Fibroblast of skin of right quadriceps (primary cell): ENCODE data around the gene NCOA1.
"Not testable (repeated sequence)": the region's sequence is repeated elsewhere in the genome, so short reads cannot be mapped to it uniquely, and the experiment has no call there.

Experiments used
- DNase-seq: peaks from one replicate; pipeline ENCODE4 v3.0.0-alpha.2; 2013

NCOA1 gene

DNA sequence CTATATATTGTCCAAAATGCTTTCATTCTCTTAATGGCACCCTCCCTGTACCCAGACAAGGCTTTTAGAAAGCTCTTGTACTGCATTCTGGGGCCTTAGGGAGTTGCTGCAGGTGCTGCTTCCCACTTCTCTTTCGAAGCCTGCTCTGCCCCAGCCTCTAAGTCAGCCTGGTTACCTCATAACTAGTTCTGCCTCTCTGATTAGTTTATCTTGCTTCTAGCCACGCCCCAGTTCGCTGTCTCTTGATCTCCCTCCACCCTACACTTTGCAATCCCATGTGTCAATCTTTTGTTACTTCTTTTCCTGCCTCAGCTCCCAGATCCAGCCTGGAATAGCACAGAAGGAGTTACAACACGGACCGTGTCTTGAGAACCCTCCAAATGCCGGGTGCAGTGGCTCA, 13.8 kb upstream of the NCOA1 start:
- no peak for DNase-seq

DNA sequence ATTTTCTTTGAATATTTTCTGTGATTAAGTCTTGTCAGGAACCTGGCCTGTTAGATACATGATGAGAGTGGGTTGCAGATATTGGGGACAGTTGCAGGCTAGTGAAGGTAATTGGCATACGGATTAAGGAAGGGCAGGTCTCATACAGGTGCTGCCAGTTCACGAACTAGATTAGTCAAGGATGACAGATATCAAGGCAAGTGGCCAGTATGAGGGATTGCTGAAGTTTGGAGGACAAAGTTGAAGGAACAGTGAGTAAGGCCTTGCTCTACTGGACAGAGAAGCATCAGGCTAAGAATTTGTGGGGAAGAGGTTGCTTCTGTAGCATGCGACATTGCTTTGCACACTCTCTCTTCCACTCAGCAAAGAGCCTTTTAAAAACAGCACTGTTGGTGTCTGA, 12.8 kb upstream of the NCOA1 start:
- no peak for DNase-seq

GRCh38 chr2:24480245-24480644, 10.8 kb upstream of the NCOA1 start:
- DNase-seq, result no peak

GRCh38 chr2:24482251-24482971, 8.6 kb upstream of the NCOA1 start:
- DNase-seq, result no peak

GRCh38 chr2:24482972-24483300, 8.1 kb upstream of the NCOA1 start:
- DNase-seq, result no peak

GRCh38 chr2:24484677-24485076, 6.4 kb upstream of the NCOA1 start:
- not testable (repeated sequence) for DNase-seq

DNA sequence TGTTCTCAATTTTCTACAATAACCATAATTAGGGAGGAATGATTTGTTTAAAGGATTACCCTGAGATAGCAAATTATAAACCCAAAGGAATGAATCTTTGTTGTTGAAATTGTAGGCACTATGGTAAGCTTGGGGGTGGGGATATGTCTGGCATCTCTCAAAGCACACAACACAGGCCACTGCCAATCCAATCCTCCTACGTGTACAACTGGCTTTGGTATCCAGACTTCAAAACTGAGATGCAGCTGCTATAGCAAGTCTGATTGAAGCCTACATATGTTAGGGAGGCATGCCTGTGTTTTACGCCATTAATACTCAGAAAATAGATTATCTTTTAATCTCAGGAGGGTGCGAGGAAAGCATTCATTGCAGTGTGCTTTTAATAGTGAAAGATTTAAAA, 5.9 kb upstream of the NCOA1 start:
- DNase-seq, result no peak

- no peak for DNase-seq
Measured at GRCh38 chr2:24486636-24487205, 4.3 kb upstream of the NCOA1 start.

GRCh38 chr2:24489465-24490180, 1.4 kb upstream of the NCOA1 start:
- no peak for DNase-seq

- DNase-seq, result peak; percentile 38
Measured at GRCh38 chr2:24490181-24490689, 819 bp upstream of the NCOA1 start.

- peak; percentile 30 for DNase-seq
Measured at GRCh38 chr2:24491542-24492420, 727 bp downstream of the NCOA1 start.

DNA sequence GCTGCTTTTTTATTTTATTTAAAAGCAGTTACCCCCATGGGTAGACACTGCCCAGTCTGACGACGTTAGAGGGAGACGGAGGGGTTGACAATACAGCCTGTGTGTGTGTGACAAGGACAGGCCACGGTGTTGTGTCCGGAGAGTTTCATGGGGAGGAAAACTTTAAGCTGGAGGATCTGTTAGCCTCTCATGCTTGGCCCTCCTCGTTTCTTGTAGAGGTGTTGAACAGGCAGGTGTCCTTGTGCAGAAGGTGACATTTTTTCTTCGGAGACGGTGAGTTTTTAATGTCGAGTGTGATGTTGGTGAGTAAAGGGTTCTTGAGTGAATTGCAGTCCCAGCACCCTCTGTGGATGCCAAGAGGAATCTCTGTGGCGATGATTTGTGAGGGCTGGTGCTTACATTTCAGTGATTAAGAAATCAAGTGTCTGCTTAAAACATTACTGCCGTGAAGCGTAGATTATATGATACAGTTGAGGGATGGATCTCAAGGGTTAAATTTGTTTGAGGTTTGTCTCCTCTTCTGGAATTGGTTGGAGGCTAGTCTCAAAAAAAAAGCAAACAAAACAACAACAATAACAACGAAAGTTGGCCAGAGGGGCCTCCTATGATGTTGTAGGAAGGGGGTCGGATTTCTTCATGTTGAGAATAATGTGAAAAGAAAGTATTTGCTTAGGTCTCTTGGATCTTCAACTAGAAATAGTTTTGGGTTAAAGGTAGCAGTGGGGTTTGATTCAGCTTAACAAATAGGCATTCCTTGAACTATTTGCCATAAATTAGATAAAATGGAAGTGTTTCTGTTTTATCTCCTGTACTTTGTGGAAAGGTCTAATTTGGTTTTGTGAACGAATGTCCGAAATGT, 1.6 kb downstream of the NCOA1 start:
- peak; percentile 21 for DNase-seq

DNA sequence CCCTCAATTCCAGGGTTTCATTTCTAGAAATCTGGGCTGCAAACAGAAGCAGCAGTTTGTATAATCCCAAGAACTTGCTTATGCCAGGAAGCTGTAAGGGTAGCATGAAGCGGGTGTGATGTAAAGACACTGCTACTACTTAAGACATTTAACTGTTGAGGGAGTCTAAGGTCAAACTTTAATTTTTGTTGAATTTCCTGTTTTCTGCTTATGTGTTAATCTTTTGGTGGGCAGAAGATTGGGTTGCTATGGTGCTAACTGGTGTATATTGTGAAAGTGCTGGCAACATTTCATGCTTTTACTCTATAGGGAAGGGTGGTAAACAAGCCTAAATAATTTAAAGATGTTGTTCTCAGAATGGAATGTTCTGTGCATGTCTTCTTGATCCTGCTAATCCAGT, 2.7 kb downstream of the NCOA1 start:
- DNase-seq, result peak; percentile 74

DNA sequence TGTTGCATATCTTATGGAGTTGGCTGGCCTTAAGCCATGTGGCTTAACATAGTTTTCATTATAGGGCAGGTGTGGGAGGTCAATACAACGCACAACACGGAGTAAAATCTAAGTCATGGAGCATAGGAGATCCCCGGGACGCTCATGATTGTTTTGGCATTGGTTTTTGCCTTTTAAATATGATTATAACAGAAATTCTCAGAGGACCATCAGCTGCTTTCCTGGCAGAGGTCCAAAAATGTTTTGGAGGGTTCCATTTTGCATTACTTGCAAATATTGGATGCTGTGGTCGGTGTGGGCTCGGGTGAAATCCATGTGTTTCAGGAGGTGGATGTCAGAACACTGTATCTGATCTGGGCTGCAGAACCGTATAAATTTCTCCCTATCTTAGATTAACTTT, 3.4 kb downstream of the NCOA1 start:
- no peak for DNase-seq

DNA sequence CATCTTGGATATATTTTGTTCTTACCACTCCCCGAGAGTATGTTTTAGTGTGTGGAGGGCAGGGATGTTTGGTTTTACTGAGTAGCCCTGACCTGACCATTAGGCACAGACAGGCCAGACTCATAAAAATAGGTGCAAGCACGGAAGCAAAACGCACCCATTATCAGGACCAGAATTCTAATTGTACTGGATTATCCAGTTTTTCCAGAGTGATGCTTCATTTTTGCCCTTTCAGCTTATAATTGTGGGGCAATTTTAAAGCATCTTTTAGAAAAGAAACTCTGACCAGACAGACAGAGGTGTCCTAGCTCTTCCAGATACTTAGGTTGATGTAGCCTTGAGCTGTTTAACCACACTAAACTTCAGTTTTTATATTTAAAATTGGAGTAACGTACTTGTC, 4.4 kb downstream of the NCOA1 start:
- DNase-seq, result no peak

DNA sequence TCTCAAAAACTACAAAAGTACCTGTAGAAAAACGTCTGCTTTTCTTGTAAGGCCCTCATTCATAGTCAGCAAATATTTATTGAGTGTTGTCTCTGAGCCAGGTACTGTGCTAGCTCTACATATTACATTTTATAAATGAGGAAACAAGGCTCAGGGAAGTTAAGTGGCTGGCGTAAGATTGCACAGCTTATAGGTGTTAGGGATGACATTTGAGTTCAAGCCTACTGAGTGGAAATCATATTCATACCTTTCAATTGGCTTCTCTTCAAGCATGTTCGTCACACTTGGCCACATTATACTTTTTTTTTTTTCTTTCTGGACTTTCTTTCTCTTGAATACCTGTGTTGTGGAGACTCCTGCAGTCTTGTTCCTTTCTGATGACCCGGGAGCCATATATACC, 5.9 kb downstream of the NCOA1 start:
- no peak for DNase-seq

GRCh38 chr2:24497685-24498084, 6.6 kb downstream of the NCOA1 start:
- no peak for DNase-seq

- DNase-seq, result no peak
Measured at GRCh38 chr2:24498121-24498520, 7.1 kb downstream of the NCOA1 start.

DNA sequence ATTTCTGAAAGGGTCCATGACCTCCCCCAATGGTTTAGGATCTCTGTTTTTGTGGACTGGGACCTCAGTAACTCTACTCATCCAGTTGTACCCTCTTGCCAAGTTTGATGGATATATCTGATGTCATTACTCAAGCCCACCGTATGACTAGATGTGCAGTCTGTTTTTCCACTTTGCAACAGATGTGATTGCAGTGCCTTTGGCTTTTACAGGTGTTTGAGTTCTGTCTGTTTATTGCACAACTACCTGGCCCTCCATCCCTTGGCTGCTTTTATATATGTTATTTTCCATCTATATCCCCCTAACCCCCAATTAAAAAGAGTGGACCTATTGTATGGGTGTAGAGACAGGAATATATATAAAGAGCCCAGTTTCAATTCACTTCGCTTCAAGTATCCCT, 10.8 kb downstream of the NCOA1 start:
- DNase-seq, result no peak

GRCh38 chr2:24505534-24506275, 14.7 kb downstream of the NCOA1 start:
- no peak for DNase-seq

- no peak for DNase-seq
Measured at GRCh38 chr2:24507549-24507948, 16.5 kb downstream of the NCOA1 start.

DNA sequence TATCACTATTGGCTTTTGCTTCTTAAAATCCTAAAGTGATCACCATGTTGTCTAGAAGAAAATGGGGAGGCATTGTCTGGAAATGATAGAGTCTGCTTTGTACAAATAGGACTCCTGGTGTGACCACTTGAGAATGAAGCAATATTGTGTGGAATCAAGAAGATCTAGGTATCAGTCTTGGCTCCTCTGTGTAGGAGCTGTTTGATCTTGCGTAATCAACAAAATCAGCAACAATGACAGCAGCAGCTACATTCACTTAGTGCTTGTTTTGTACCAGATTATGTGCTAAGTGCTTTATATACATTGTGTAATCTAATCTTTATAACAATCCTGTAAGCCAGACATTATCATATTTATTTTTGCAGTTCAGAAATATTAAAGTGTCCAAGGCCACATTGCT, 17.8 kb downstream of the NCOA1 start:
- DNase-seq, result no peak
